OCI-LY7 (cell line): Measurements from ENCODE around the gene KLF12. TPM values are rescaled to one million over a fixed set of nuclear protein-coding genes. Genes with fewer than 3 reads are reported as not detected.

Experiments used
- BruUV-seq: library from RNA; stranded (reverse); fragments of 400-500 nt; replicated peaks from 2 replicates; lab custom pipeline; 2021; lab: Mats Ljungman, UMichigan
- CTCF ChIA-PET: fragments of 300-600 bp; sonication (Branson Sonifier 250); formaldehyde crosslinking; loops from one replicate; lab custom pipeline; 2022; ENCODE audit warnings: antibody characterized with exemption; ENCODE audit not compliant: unreplicated experiment; lab: Charles Lee
- POLR2A ChIA-PET: fragments of 300-600 bp; sonication (Branson Sonifier 250); formaldehyde crosslinking; loops from one replicate; lab custom pipeline; 2022; ENCODE audit warnings: antibody characterized with exemption; lab: Charles Lee
- DNase-seq: peaks from one replicate; pipeline ENCODE4 v3.0.0-alpha.2; 2015; ENCODE audit warnings: low spot score
- H2AFZ ChIP-seq: fragments of 200-600 bp; sonication (generic), shearing (Covaris generic); 2 replicates; pipeline ENCODE4 v1.6.1; 2014; ENCODE audit warnings: mild to moderate bottlenecking, antibody characterized with exemption, low read length, moderate library complexity
- H3K27ac ChIP-seq: fragments of 200-600 bp; sonication (generic); 2 replicates; pipeline ENCODE4 v1.5.1; 2014; ENCODE audit warnings: mixed run types, low read depth, mild to moderate bottlenecking, moderate library complexity, low read length, inconsistent platforms; ENCODE audit not compliant: poor library complexity, severe bottlenecking
- H3K36me3 ChIP-seq: fragments of 200-600 bp; sonication (generic); 2 replicates; pipeline ENCODE4 v1.6.1; 2014; ENCODE audit warnings: mild to moderate bottlenecking, antibody characterized with exemption, low read length, moderate library complexity, mixed read lengths; ENCODE audit not compliant: insufficient read depth
- H3K4me1 ChIP-seq: fragments of 200-600 bp; sonication (generic); 2 replicates; pipeline ENCODE4 v1.5.1; 2014; ENCODE audit warnings: mild to moderate bottlenecking, low read length; ENCODE audit not compliant: insufficient read depth, poor library complexity, severe bottlenecking
- H3K4me2 ChIP-seq: fragments of 200-600 bp; sonication (generic); 2 replicates; pipeline ENCODE4 v1.6.1; 2014; ENCODE audit warnings: mild to moderate bottlenecking, low read length
- H3K4me3 ChIP-seq: fragments of 200-600 bp; sonication (generic); 2 replicates; pipeline ENCODE4 v1.5.1; 2014; ENCODE audit warnings: mild to moderate bottlenecking, low read depth, low read length; ENCODE audit not compliant: poor library complexity, severe bottlenecking
- H3K79me2 ChIP-seq: fragments of 200-600 bp; sonication (generic); 2 replicates; pipeline ENCODE4 v1.6.1; 2016; ENCODE audit warnings: low read depth, mild to moderate bottlenecking, low read length, moderate library complexity, mixed read lengths; ENCODE audit not compliant: insufficient read depth
- H3K9me2 ChIP-seq: fragments of 200-600 bp; sonication (generic); 2 replicates; pipeline ENCODE4 v1.6.1; 2016; ENCODE audit warnings: mild to moderate bottlenecking, low read length, mixed read lengths; ENCODE audit not compliant: insufficient read depth
- H3K9me3 ChIP-seq: fragments of 200-600 bp; sonication (generic); 2 replicates; pipeline ENCODE4 v1.6.1; 2014; ENCODE audit warnings: mild to moderate bottlenecking, mixed run types, low read length, mixed read lengths
- H4K20me1 ChIP-seq: fragments of 200-600 bp; sonication (generic); 2 replicates; pipeline ENCODE4 v1.6.1; 2014; ENCODE audit warnings: mild to moderate bottlenecking, antibody characterized with exemption, low read length, moderate library complexity, mixed read lengths; ENCODE audit not compliant: insufficient read depth
- EZH2phosphoT487 ChIP-seq: fragments of 200-600 bp; sonication (generic); IDR thresholded peaks from 2 replicates; pipeline ENCODE4 v1.6.1; 2018; ENCODE audit warnings: low read depth, borderline replicate concordance, mild to moderate bottlenecking, mixed run types, antibody characterized with exemption, low read length, moderate library complexity, mixed read lengths
- intact Hi-C: fragments of 100-400 bp; cut with micrococcal nuclease; formaldehyde crosslinking; loops from one replicate; pipeline ENCODE4 v1.10.0; 2022; ENCODE audit not compliant: unreplicated experiment
- total RNA-seq, 2 experiments: library from RNA; depleted of rRNA in 1 of 2; stranded (reverse); fragments of >200 nt in 1 of 2; shearing (Covaris generic) in 1 of 2; gene quantifications; 2 replicates each; pipeline ENCODE4 v1.2.3, GENCODE V29; 2014 to 2022
- TF ChIP-seq, protein P1 (sequence below): fragments of 200-600 bp; sonication (generic); conservative IDR thresholded peaks from 2 replicates; pipeline ENCODE4 v1.5.1; 2014; ENCODE audit warnings: mild to moderate bottlenecking, antibody characterized with exemption, low read length, moderate library complexity, mixed read lengths

The KLF12 gene
- total RNA-seq, 2 experiments from 2014 or later: 13.3 to 40.1 TPM

DNA sequence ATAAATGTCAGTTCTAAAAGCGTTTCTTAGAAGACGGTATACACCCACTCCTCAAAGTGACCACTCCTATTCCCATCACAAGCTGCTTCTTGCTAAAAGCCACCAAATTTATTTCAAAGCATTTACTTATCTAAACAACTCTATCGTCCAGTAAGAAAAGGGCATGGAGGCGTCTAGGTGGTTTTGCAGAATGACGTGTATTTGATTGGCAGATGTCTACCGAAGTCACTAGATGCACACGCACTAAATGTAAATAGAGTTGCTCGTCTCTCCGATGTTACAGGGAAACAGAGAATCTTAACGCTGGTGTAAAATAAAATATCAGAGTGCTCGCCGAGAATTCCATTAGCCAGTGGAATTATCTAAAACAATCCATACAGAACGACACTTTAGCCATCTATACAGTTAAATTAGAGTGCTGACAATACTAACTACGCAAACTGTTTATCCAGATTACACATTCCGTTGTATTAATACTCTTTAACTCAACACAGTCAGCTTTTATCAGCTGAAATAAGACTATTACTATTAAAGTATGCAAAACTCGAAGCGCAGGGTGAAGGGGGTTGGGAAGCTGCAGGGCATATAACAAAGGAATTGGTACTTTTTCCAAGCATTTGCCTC is 1.9 kb downstream of the KLF12 start:
- DNase-seq: peak; percentile 76

GRCh38 chr13:74131227-74131626 is 3.0 kb downstream of the KLF12 start:
- peak; percentile 32 for DNase-seq
- TF ChIP-seq, protein P1, sequence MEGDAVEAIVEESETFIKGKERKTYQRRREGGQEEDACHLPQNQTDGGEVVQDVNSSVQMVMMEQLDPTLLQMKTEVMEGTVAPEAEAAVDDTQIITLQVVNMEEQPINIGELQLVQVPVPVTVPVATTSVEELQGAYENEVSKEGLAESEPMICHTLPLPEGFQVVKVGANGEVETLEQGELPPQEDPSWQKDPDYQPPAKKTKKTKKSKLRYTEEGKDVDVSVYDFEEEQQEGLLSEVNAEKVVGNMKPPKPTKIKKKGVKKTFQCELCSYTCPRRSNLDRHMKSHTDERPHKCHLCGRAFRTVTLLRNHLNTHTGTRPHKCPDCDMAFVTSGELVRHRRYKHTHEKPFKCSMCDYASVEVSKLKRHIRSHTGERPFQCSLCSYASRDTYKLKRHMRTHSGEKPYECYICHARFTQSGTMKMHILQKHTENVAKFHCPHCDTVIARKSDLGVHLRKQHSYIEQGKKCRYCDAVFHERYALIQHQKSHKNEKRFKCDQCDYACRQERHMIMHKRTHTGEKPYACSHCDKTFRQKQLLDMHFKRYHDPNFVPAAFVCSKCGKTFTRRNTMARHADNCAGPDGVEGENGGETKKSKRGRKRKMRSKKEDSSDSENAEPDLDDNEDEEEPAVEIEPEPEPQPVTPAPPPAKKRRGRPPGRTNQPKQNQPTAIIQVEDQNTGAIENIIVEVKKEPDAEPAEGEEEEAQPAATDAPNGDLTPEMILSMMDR: no peak
- no peak for TF ChIP-seq EZH2phosphoT487
- no peak overlapping the region for H2AFZ ChIP-seq
- H3K9me2 ChIP-seq: no peaks in the 10 kb centered on the region
- H3K9me3 ChIP-seq: no peaks in the 10 kb centered on the region
- no TSS peak for BruUV-seq
- peak overlapping the region; percentile 86 for H3K4me3 ChIP-seq
- peaks cover 75% of the 10 kb centered on the region for H3K79me2 ChIP-seq
- peaks cover 16% of the 10 kb centered on the region; the same call in 1 of the 2 replicates for H4K20me1 ChIP-seq
- H3K4me1 ChIP-seq: peaks cover 53% of the 10 kb centered on the region
- ChIA-PET POLR2A (interaction anchor here (0.6 to 3.3 kb wide), 15 partner anchors 41 to 314 kb away, joined by 3 to 21 read pairs (median 5); no protein-coding TSS in a partner anchor), CTCF (no interaction called here)
- H3K27ac ChIP-seq: peak overlapping the region; percentile 90
- no peaks in the 10 kb centered on the region for H3K36me3 ChIP-seq
- intact Hi-C loops: loop anchor here (5.0 kb wide), 1 partner anchor 364 kb away; no protein-coding TSS in a partner anchor
- peak overlapping the region; percentile 92 for H3K4me2 ChIP-seq

More for the DNA sequence above, 1.9 kb downstream of the KLF12 start:
- ChIA-PET POLR2A (interaction anchor here (0.6 to 3.5 kb wide), 21 partner anchors 9 to 220 kb away, joined by 3 to 21 read pairs (median 4); no protein-coding TSS in a partner anchor), CTCF (no interaction called here)
- intact Hi-C loops: loop anchor here (1.0 to 5.0 kb wide), 2 partner anchors 160 to 365 kb away; no protein-coding TSS in a partner anchor
- no peaks in the 10 kb centered on the region for H3K9me2 ChIP-seq
- H4K20me1 ChIP-seq: peaks cover 16% of the 10 kb centered on the region; the same call in 1 of the 2 replicates
- H3K9me3 ChIP-seq: no peaks in the 10 kb centered on the region
- H3K4me1 ChIP-seq: peaks cover 51% of the 10 kb centered on the region
- H2AFZ ChIP-seq: no peak overlapping the region
- H3K4me3 ChIP-seq: peak overlapping the region; percentile 86
- no TSS peak for BruUV-seq
- TF ChIP-seq EZH2phosphoT487: no peak
- TF ChIP-seq, protein P1: no peak
- peaks cover 64% of the 10 kb centered on the region for H3K79me2 ChIP-seq
- H3K4me2 ChIP-seq: peak overlapping the region; percentile 92
- H3K27ac ChIP-seq: peak overlapping the region; percentile 90
- no peaks in the 10 kb centered on the region for H3K36me3 ChIP-seq
